Tibial artery (tissue), 4 donors: ENCODE data around the gene GNPDA1.
"Not testable (repeated sequence)": the region's sequence is repeated elsewhere in the genome, so short reads cannot be mapped to it uniquely, and the experiment has no call there.

Experiments
- DNase-seq, 2 donors: peaks; one replicate each; pipeline ENCODE4 v3.0.0-alpha.2; 2019
- H3K27ac ChIP-seq, 2 donors: fragments of 200-600 bp; sonication (generic) in 1 of 2; 1 replicate in 1 of 2; 2 replicates in 1 of 2; pipeline ENCODE4 v1.5.1; 2018 to 2019; ENCODE audit warnings: mild to moderate bottlenecking in 1 of 2
- H3K27me3 ChIP-seq, 2 donors: fragments of 200-600 bp; sonication (generic) in 1 of 2; one replicate each; pipeline versions ENCODE4 v1.5.1 to v1.6.0; 2016 to 2019
- H3K36me3 ChIP-seq, 3 donors: fragments of 200-600 bp; sonication (generic) in 2 of 3; one replicate each; pipeline ENCODE4 v1.5.1; 2016 to 2019; ENCODE audit warnings: mild to moderate bottlenecking in 2 of 3
- H3K4me1 ChIP-seq, 4 donors: fragments of 200-600 bp; sonication (generic) in 2 of 4; 1 replicate in 3 of 4; 2 replicates in 1 of 4; pipeline ENCODE4 v1.5.1; 2016 to 2019
- H3K4me3 ChIP-seq, 2 donors: fragments of 200-600 bp; sonication (generic) in 1 of 2; 1 replicate in 1 of 2; 2 replicates in 1 of 2; pipeline ENCODE4 v1.5.1; 2018 to 2019; ENCODE audit warnings: mild to moderate bottlenecking in 2 of 2
- H3K9me3 ChIP-seq, 3 donors: fragments of 200-600 bp; sonication (generic) in 1 of 3; one replicate each; pipeline ENCODE4 v1.5.1; 2016 to 2019
- CTCF ChIP-seq, 2 experiments: fragments of 200-600 bp in 1 of 2; fragments of 450-650 bp in 1 of 2; IDR thresholded peaks; one replicate each; pipeline ENCODE4 v1.5.1; 2017 to 2019; ENCODE audit warnings: antibody characterized with exemption in 2 of 2, mild to moderate bottlenecking in 1 of 2, moderate library complexity in 1 of 2
- intact Hi-C: fragments of 100-400 bp; cut with DNase I; formaldehyde crosslinking; loops from one replicate; pipeline ENCODE4 v1.15.0; 2023; ENCODE audit warnings: low total_unique reads

GNPDA1 gene

GRCh38 chr5:142053426-142054151 is 40.8 kb upstream of the GNPDA1 start:
- Histone ChIP-seq H3K9me3 (no peaks in the 10 kb centered on the region), H3K27ac (no peak overlapping the region), H3K4me1 (peaks cover 0 to 21% (median 0%) of the 10 kb centered on the region in 4 donors), H3K4me3 (no peak overlapping the region), H3K27me3 (no peaks in the 10 kb centered on the region), H3K36me3 (no peaks in the 10 kb centered on the region)
- DNase-seq = peak in 1 of 2 donors; percentile 51
- intact Hi-C loops = no loop called here
- TF ChIP-seq CTCF (IDR thresholded peaks at IDR 0.05) = no peak

- DNase-seq, intact Hi-C loops, H3K9me3 ChIP-seq, H3K27ac ChIP-seq, H3K27me3 ChIP-seq, H3K4me3 ChIP-seq, H3K36me3 ChIP-seq: not testable (repeated sequence)
- peaks cover 0 to 11% (median 0%) of the 10 kb centered on the region in 4 donors for H3K4me1 ChIP-seq
These were observed 39.2 kb upstream of the GNPDA1 start for GRCh38 chr5:142052026-142052425.

DNA sequence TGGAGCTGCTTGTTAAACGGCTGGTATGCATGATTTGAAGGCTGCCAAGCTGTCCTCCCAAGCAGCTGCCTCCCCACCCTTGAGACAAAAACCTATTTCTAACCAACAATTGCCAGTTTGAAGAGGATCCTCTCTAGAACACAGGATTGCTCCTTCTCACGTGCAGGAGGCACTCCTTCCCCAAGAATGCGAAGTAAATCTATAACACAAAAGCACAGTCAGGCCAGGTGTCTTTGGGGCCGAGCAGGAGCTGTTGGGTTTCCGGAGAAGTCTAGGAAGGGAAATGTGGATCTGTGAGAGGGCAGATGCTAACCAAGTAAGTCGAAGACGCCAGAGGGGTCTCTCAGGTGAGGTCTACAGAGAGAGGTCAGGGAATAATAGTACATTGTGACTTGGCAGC is 35.4 kb upstream of the GNPDA1 start:
- intact Hi-C loops = no loop called here
- no peak for DNase-seq
- H3K27ac ChIP-seq = no peak overlapping the region
- no peaks in the 10 kb centered on the region for H3K36me3 ChIP-seq
- H3K27me3 ChIP-seq = no peaks in the 10 kb centered on the region
- no peaks in the 10 kb centered on the region for H3K9me3 ChIP-seq
- TF ChIP-seq CTCF (IDR thresholded peaks at IDR 0.05) = no peak
- no peak overlapping the region for H3K4me3 ChIP-seq
- no peaks in the 10 kb centered on the region for H3K4me1 ChIP-seq

DNA sequence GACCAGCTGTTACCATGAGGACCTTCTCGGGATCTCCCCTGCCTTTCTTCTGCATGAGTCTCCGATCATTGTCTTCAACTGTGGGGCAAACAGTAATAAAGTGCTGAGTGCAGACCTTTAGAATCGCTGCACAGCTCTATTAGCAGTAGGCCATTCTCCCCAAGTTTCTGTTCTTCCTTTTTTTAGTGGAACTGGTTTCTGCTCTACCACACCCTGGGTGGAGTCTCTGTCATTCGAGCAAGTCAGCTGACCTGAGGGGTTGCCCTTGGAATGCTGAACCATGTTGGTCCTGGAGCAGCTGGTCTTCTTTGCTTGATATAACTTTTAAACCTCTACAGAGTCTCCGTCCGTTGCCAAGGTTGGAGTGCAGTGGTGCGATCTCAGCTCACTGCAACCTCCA is 33.4 kb upstream of the GNPDA1 start:
- Histone ChIP-seq H3K4me3 (no peak overlapping the region), H3K27ac (no peak overlapping the region), H3K36me3 (no peaks in the 10 kb centered on the region), H3K4me1 (no peaks in the 10 kb centered on the region), H3K9me3 (no peaks in the 10 kb centered on the region), H3K27me3 (no peaks in the 10 kb centered on the region)
- intact Hi-C loops = no loop called here
- DNase-seq = peak in 1 of 2 donors; percentile 52
- no peak for TF ChIP-seq CTCF (IDR thresholded peaks at IDR 0.05)

DNA sequence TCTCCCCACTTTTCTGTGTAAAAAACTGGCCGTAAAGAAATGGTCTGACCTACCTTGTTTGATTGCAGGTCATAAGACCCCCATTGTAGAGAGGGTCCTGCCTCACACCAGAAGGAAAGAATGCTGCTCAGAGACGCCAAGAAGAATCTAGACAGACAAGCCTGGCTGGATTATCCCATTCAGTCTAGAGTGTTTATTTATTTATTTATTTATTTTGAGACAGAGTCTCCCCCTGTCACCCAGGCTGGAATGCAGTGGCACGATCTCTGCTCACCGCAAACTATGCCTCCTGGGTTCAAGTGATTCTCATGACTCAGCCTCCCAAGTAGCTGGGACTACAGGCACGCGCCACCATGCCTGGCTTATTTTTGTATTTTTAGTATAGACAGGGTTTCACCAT is 28.1 kb upstream of the GNPDA1 start:
- H3K27ac ChIP-seq, H3K9me3 ChIP-seq, H3K36me3 ChIP-seq, H3K4me3 ChIP-seq, H3K27me3 ChIP-seq, intact Hi-C loops, H3K4me1 ChIP-seq, DNase-seq: not testable (repeated sequence)

GRCh38 chr5:142040285-142040684 is 27.5 kb upstream of the GNPDA1 start:
- Histone ChIP-seq H3K27ac (no peak overlapping the region), H3K4me1 (no peaks in the 10 kb centered on the region), H3K27me3 (no peaks in the 10 kb centered on the region), H3K4me3 (no peak overlapping the region), H3K36me3 (no peaks in the 10 kb centered on the region), H3K9me3 (no peaks in the 10 kb centered on the region)
- intact Hi-C loops = no loop called here
- TF ChIP-seq CTCF (IDR thresholded peaks at IDR 0.05) = no peak
- no peak for DNase-seq

DNA sequence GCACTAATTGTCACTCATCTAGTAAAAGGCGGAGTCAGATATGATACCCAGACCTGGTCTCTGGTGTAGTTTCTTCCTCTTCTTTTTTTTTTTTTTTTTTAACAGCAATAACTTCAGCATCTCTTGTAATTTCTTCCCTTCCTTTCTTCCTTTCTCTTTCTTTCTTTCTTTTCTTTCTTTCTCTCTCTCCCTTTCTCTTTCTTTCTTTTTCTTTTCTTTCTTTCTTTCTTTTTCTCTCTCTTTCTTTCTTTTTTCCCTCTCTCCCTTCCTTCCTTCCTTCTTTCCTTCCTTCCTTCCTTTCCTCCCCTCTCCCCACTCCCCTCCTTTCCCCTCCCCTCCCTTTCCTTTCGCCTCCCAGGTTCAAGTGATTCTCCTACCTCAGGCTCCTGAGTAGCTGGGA is 25.9 kb upstream of the GNPDA1 start:
- no peaks in the 10 kb centered on the region for H3K27me3 ChIP-seq

GRCh38 chr5:142037599-142037998 is 24.8 kb upstream of the GNPDA1 start:
- DNase-seq, H3K9me3 ChIP-seq, intact Hi-C loops, H3K4me3 ChIP-seq, H3K4me1 ChIP-seq, H3K36me3 ChIP-seq, H3K27ac ChIP-seq, H3K27me3 ChIP-seq: not testable (repeated sequence)

More for the DNA sequence above, 25.9 kb upstream of the GNPDA1 start:
- no peaks in the 10 kb centered on the region for H3K9me3 ChIP-seq
- TF ChIP-seq CTCF (IDR thresholded peaks at IDR 0.05) = no peak
- DNase-seq = no peak
- intact Hi-C loops = no loop called here
- no peaks in the 10 kb centered on the region for H3K4me1 ChIP-seq
- H3K4me3 ChIP-seq = no peak overlapping the region
- no peak overlapping the region for H3K27ac ChIP-seq
- H3K36me3 ChIP-seq = no peaks in the 10 kb centered on the region
